Lung (tissue), 12 donors: ENCODE data around the gene TOGARAM2. TPM values are rescaled to one million over a fixed set of nuclear protein-coding genes. Genes with fewer than 3 reads are reported as not detected.

ENCODE experiments used
- ATAC-seq: fragments of 200-7000 bp; cut with Tn5 transposase; one replicate; pipeline ENCODE4 v1.9.1; 2020; ENCODE audit warnings: moderate number of reproducible peaks; ENCODE audit not compliant: insufficient read depth, low FRiP score
- DNase-seq, 3 donors: peaks; one replicate each; pipeline ENCODE4 v3.0.0-alpha.2; 2013 to 2017
- H3K27ac ChIP-seq, 2 donors: one replicate each; pipeline ENCODE4 v1.5.1; 2013; ENCODE audit warnings: mild to moderate bottlenecking in 2 of 2, moderate library complexity in 2 of 2, control low read depth in 1 of 2, inconsistent platforms in 1 of 2, low read depth in 1 of 2, low read length in 1 of 2
- H3K27me3 ChIP-seq, 3 donors: one replicate each; pipeline ENCODE4 v1.5.1; 2013; ENCODE audit warnings: low read length in 2 of 3; ENCODE audit not compliant: control insufficient read depth in 3 of 3, insufficient read depth in 3 of 3
- H3K36me3 ChIP-seq, 4 donors: one replicate each; pipeline ENCODE4 v1.5.1; 2013; ENCODE audit warnings: low read length in 4 of 4, mild to moderate bottlenecking in 1 of 4, moderate library complexity in 1 of 4; ENCODE audit not compliant: control insufficient read depth in 4 of 4, insufficient read depth in 4 of 4
- H3K4me1 ChIP-seq, 5 donors: one replicate each; pipeline ENCODE4 v1.5.1; 2013; ENCODE audit warnings: low read length in 5 of 5, mild to moderate bottlenecking in 2 of 5, moderate library complexity in 1 of 5; ENCODE audit not compliant: control insufficient read depth in 5 of 5, insufficient read depth in 5 of 5
- H3K4me3 ChIP-seq: one replicate; pipeline ENCODE4 v1.5.1; 2013; ENCODE audit warnings: mild to moderate bottlenecking, control low read depth, moderate library complexity
- H3K9ac ChIP-seq, 2 donors: one replicate each; pipeline ENCODE4 v1.5.1; 2013; ENCODE audit warnings: low read length in 2 of 2, control low read depth in 1 of 2; ENCODE audit not compliant: insufficient read depth in 1 of 2
- H3K9me3 ChIP-seq, 4 donors: one replicate each; pipeline ENCODE4 v1.5.1; 2013; ENCODE audit warnings: low read length in 3 of 4, mild to moderate bottlenecking in 1 of 4, moderate library complexity in 1 of 4; ENCODE audit not compliant: control insufficient read depth in 4 of 4, insufficient read depth in 3 of 4
- WGBS, 2 donors: extraction: QIAGEN DNeasy Blood & Tissue Kit; methylation state at CpG; one replicate each; pipeline ENCODE4 v1.1.7; 2013; 5-methylcytosine and 5-hydroxymethylcytosine counted together
- polyA plus RNA-seq, 2 donors: library from polyadenylated mRNA; stranded (reverse); fragments of 200-250 nt; gene quantifications; one replicate each; pipeline ENCODE4 v1.2.1, GENCODE V29; 2013
- total RNA-seq, 2 donors: library from RNA; depleted of rRNA in 1 of 2; stranded (reverse); fragments of >200 nt in 1 of 2; gene quantifications; one replicate each; pipeline ENCODE4 v1.2.1, GENCODE V29; 2014 to 2021
- TF ChIP-seq, protein P1 (sequence below): IDR thresholded peaks from 2 replicates; pipeline ENCODE4 v1.5.1; 2012; ENCODE audit warnings: mild to moderate bottlenecking; ENCODE audit errors: control extremely low read depth, extremely low read depth
- donor health status: control.
- donor health status: control.
- donor health status: Bipolar disorder and iron deficiency.
- donor health status: healthy.
- donor health status: DM: yes; HTN: yes; CAD: no.

Gene TOGARAM2
- total and polyA plus RNA-seq, 4 donors: 7.0 to 19.8 (median 8.6) TPM

DNA sequence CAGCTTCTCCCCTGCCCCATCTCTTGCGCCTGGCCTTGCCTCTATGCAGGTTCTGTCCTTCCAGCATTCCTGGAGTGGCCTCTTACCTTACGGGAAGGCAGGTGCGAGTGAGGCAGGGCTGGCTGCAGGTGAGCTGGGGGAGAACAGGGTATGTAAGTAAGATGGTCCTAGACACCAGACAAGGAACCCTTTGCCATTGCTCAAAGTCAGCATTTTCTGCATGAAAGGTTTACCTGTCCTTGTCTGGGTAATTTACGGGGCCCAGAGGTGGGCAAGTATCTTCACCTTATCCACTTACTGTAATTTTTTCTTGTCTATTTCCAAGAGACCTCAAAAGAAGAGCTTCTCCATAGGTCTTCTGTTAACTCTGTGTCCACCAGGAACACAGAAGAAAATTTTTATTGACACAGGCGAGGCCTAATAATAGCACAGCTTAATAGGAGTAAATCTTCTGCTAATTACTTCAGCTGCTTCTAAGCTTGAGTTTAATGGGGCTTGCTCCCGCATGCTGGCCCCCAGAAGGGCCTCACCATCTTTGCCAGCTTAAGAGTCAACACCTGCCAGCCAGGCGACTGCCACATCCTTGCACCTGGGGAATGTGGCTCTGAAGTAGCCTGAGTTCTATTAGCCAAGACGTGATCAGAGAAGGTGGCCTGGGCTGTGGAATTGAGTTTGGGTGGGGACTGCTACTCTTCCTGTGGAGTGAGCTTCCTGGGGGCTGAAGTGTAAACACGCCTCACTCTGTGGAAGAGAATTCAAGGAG lies 66.2 kb downstream of the TOGARAM2 start:
- 87 to 94% methylated on average over 9 of the region's 9 CpGs for WGBS, 2 donors
- Histone ChIP-seq H3K4me3 (no peak overlapping the region), H3K27me3 (no peaks in the 10 kb centered on the region), H3K36me3 (no peaks in the 10 kb centered on the region), H3K27ac (no peak overlapping the region), H3K4me1 (no peaks in the 10 kb centered on the region), H3K9ac (no peak overlapping the region), H3K9me3 (no peaks in the 10 kb centered on the region)
- ATAC-seq (no peak), DNase-seq (no peak)
- TF ChIP-seq, protein P1, sequence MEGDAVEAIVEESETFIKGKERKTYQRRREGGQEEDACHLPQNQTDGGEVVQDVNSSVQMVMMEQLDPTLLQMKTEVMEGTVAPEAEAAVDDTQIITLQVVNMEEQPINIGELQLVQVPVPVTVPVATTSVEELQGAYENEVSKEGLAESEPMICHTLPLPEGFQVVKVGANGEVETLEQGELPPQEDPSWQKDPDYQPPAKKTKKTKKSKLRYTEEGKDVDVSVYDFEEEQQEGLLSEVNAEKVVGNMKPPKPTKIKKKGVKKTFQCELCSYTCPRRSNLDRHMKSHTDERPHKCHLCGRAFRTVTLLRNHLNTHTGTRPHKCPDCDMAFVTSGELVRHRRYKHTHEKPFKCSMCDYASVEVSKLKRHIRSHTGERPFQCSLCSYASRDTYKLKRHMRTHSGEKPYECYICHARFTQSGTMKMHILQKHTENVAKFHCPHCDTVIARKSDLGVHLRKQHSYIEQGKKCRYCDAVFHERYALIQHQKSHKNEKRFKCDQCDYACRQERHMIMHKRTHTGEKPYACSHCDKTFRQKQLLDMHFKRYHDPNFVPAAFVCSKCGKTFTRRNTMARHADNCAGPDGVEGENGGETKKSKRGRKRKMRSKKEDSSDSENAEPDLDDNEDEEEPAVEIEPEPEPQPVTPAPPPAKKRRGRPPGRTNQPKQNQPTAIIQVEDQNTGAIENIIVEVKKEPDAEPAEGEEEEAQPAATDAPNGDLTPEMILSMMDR: no peak

- DNase-seq (no peak), ATAC-seq (no peak)
- Histone ChIP-seq H3K4me1 (no peaks in the 10 kb centered on the region), H3K36me3 (no peaks in the 10 kb centered on the region), H3K27me3 (no peaks in the 10 kb centered on the region), H3K4me3 (no peak overlapping the region), H3K9ac (no peak overlapping the region), H3K27ac (no peak overlapping the region), H3K9me3 (no peaks in the 10 kb centered on the region)
- 84 to 86% methylated on average over 8 of the region's 8 CpGs for WGBS, 2 donors
- TF ChIP-seq, protein P1: no peak
These were observed 69.5 kb downstream of the TOGARAM2 start for GRCh38 chr2:29050591-29050990.

DNA sequence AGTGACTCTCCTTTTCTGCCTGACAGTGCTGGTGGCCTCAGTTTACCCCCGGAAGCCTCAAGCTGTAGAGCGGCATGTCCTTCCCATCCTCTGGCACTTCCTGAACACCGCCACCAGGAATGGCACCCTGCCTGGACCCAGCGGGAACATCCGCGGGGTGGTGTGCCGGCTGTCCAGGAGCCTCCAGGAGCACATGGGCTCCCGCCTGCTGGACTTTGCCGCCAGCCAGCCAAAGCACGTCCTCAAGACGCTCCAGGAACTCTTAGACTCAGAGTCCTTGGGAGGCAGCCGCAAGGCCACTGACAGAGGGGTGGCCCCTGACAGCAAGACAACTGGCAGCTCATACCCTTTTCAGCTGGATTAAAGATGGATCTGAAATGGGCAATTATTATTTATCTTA lies 70.6 kb downstream of the TOGARAM2 start:
- Histone ChIP-seq H3K4me1 (no peaks in the 10 kb centered on the region), H3K36me3 (no peaks in the 10 kb centered on the region), H3K9ac (no peak overlapping the region), H3K27me3 (no peaks in the 10 kb centered on the region), H3K9me3 (no peaks in the 10 kb centered on the region), H3K27ac (no peak overlapping the region), H3K4me3 (no peak overlapping the region)
- DNase-seq (no peak), ATAC-seq (no peak)
- WGBS, 2 donors: 94 to 95% methylated on average over 12 of the region's 12 CpGs
- TF ChIP-seq, protein P1: no peak

- no peak overlapping the region for H3K4me3 ChIP-seq
- H3K36me3 ChIP-seq: no peaks in the 10 kb centered on the region
- no peak for ATAC-seq
- WGBS, 2 donors: 81 to 83% methylated on average over 6 of the region's 6 CpGs
- H3K27ac ChIP-seq: no peak overlapping the region
- DNase-seq: no peak
- no peaks in the 10 kb centered on the region for H3K4me1 ChIP-seq
- TF ChIP-seq, protein P1: no peak
- H3K27me3 ChIP-seq: no peaks in the 10 kb centered on the region
- no peak overlapping the region for H3K9ac ChIP-seq
- H3K9me3 ChIP-seq: no peaks in the 10 kb centered on the region
These were observed 71.7 kb downstream of the TOGARAM2 start for GRCh38 chr2:29052807-29053206.
